Measurements from ENCODE around the gene LPXN. TPM values are rescaled to one million over a fixed set of nuclear protein-coding genes. Genes with fewer than 3 reads are reported as not detected.

Gene LPXN
- total RNA-seq, 1 donor from 2014 or later, result 1.4 TPM

DNA sequence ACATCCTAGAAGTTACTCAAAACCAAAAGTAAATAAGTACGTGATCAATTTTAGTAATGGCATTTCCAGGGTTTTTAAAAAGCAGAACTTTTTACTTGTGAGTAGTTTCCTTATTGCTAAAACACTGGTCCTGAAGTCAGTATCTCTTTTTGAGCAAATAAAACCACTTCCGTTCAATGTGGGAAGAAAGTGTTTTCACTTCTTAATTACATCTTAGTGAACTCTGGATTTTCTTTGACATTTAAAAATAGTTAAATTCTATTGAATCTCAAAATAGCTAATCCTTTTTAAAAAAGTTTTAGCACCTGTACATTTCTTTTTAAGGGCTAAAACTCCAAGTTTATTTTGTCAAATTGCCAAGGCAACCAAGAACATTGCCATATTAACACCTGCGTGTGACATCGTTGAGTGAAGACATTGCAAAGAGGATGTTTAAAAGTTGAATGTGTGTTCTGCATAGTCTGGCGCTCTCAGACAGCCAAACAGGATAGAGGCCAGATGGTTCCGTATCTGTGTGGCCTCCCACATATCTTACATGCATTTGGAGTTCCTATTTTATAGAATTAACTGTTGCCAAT is 50.5 kb downstream of the LPXN start:
- TF ChIP-seq, protein P1, sequence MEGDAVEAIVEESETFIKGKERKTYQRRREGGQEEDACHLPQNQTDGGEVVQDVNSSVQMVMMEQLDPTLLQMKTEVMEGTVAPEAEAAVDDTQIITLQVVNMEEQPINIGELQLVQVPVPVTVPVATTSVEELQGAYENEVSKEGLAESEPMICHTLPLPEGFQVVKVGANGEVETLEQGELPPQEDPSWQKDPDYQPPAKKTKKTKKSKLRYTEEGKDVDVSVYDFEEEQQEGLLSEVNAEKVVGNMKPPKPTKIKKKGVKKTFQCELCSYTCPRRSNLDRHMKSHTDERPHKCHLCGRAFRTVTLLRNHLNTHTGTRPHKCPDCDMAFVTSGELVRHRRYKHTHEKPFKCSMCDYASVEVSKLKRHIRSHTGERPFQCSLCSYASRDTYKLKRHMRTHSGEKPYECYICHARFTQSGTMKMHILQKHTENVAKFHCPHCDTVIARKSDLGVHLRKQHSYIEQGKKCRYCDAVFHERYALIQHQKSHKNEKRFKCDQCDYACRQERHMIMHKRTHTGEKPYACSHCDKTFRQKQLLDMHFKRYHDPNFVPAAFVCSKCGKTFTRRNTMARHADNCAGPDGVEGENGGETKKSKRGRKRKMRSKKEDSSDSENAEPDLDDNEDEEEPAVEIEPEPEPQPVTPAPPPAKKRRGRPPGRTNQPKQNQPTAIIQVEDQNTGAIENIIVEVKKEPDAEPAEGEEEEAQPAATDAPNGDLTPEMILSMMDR (conservative IDR thresholded peaks at IDR 0.05; ENCODE audit: low read depth, low read length), result no peak
- no peak for DNase-seq (ENCODE audit: low read depth)
- H3K4me3 ChIP-seq (ENCODE audit: low read depth, low read length), result no peak overlapping the region

DNA sequence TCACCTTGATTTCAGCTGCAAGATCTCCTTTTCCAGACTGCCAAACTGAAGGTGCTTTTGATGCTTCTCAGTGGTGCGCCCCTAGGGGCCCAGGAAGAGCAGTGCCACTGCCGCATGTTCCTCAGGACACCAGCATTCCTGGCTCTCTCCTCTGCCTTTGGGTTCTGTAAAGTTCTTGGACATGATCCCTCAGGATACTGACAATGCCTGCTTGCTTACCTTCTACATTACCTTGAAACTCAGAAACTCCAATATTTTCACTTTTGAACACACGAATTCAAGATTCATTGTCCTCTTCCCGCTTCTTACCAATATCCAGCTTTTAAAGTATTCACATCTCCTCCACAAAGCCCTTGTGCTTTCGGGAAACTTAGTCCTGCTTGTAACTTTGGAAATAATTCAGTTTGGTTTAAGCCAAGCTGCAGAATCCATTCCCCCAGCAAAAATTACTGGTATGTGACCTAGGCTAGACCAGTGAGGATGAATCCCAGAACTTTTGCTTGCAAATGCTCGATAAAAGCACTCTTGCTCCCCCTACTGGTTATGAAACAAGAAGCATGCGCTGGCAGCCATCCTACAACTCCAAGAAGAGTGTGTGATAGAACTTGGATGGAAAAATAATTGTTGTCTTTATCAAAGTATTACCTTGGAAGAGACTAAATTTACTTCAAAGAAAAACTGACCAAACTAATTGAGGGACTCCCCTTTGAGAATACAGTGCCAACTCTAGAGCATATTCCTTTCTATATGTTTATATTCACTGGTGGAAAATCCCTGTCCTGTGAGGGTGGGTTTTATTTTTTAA is 51.2 kb downstream of the LPXN start:
- TF ChIP-seq, protein P1 (conservative IDR thresholded peaks at IDR 0.05; ENCODE audit: low read depth, low read length), result peak; percentile 94
- no peak overlapping the region for H3K4me3 ChIP-seq (ENCODE audit: low read depth, low read length)
- DNase-seq (ENCODE audit: low read depth), result peak; percentile 36

DNA sequence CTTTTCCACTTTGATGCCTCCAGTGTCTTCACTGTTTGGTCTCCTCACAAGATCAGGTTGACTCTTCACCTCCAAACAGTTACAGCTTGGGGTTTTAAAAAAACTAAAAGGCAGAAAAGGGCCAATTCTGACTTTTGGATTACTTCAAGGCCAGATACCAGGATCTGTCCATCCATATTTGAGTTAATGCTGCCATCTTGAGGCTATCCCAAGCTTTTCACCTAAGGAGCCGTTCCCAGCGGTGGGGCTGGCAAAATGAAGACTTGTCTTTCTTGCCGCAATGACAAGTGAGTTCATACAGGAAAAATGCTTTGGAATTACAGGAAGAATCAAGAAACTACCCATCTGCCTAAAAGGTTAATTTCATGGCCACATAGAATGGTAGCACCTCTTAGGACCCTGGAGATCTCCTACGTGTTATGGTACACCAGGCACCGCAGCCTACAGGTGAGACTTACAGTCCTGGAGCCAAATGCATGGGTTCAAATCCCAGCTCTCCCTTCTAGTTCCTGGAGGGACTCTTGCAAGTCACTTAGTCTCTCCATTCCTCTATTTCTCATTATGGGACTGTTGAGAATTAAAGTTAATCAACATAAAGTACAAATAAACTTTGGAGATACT is 61.8 kb downstream of the LPXN start:
- peak; percentile 25 for DNase-seq (ENCODE audit: low read depth)
- TF ChIP-seq, protein P1 (conservative IDR thresholded peaks at IDR 0.05; ENCODE audit: low read depth, low read length), result peak; percentile 80
- no peak overlapping the region for H3K4me3 ChIP-seq (ENCODE audit: low read depth, low read length)

DNA sequence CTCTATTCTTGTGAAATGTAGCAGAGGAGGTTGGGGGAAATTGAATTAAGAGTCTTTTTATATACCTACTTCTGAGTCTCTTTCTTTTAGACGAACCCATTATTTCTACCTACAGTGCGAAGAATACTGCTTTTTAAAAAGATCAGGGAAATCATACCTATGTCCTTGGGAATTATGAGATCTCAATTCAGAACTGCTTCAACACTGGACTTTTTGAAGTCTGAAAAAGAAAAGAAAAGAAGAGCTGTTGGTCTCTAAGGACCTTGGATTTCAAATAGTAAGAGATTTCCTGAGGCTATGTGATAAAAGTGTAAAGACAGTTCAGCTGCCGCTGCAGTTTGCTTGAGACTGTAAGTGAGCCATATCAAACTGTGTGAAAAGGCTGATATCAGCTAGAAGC is 64.0 kb downstream of the LPXN start:
- TF ChIP-seq, protein P1 (conservative IDR thresholded peaks at IDR 0.05; ENCODE audit: low read depth, low read length), result no peak
- no peak for DNase-seq (ENCODE audit: low read depth)
- H3K4me3 ChIP-seq (ENCODE audit: low read depth, low read length), result no peak overlapping the region

DNA sequence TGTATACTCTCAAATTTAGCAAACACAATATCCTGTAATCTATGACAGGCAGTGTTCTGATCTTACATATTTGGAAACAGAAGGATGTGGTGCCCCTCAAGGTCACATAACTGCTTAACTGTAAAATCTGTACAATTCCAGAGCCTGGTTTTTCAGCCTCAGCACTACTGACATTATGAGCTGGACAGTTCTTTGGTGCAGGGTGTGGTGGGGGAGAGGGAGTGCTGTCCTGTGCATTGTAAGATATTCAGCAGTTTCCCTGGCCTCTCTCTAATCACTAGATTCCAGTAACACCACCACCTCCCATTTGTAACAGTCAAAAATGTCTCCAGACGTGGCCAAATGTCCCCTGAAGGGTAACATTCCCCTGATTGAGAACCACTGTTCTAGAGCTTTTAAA is 65.9 kb downstream of the LPXN start:
- DNase-seq (ENCODE audit: low read depth), result no peak
- TF ChIP-seq, protein P1 (conservative IDR thresholded peaks at IDR 0.05; ENCODE audit: low read depth, low read length), result no peak
- no peak overlapping the region for H3K4me3 ChIP-seq (ENCODE audit: low read depth, low read length)

DNA sequence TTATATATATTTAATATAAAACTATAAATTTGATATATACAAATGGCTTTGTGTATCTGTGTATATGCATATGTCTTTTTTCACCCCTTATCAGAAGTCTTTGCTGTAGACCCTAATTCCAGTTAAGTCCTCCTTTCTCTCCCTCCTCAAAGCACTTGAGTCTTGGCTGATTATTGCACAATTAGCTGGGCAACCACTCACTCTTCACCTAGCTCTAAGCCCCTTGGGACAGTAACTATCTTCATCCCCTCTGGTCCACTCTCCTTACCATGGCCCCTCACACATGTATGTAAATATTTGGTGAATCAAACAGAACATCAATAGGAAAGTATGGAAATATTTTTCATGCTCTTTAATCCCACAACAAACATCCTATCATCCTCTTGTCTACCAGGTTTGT is 66.8 kb downstream of the LPXN start:
- no peak overlapping the region for H3K4me3 ChIP-seq (ENCODE audit: low read depth, low read length)
- no peak for DNase-seq (ENCODE audit: low read depth)
- TF ChIP-seq, protein P1 (conservative IDR thresholded peaks at IDR 0.05; ENCODE audit: low read depth, low read length), result no peak

Measured in epithelial cell of proximal tubule (primary cell).